ENCODE results near the gene SLC16A10.
"Not testable (repeated sequence)": the region's sequence is repeated elsewhere in the genome, so short reads cannot be mapped to it uniquely, and the experiment has no call there.

The SLC16A10 gene

GRCh38 chr6:111087106-111087835 lies at the start of gene SLC16A10:
SLC16A10 (plus strand) TSS chr6:111087503; CDS start chr6:111087753, 250 bp downstream.
- peak; percentile 88 for DNase-seq

GRCh38 chr6:111038534-111039252 lies 48.6 kb upstream of the SLC16A10 start:
- no peak for DNase-seq

DNA sequence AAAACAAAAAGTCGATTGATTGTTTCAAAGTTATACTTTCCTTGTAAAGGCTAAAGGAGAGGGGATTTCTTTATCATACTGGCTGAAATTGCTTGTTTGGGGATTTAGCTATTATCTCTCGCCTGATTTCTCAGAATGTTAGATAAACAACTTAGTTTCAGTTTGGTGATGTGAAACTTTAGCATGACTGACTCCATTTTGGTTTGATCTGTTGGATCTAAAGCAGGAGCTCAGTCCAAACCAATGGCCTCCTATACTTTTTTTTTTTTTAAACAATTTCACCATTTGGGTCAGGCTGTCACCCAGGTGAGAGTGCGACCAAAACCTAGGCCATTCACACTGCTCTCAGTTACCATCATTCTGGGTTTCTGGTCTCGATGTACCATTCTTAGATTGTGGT lies 45.4 kb upstream of the SLC16A10 start:
- no peak for DNase-seq

DNA sequence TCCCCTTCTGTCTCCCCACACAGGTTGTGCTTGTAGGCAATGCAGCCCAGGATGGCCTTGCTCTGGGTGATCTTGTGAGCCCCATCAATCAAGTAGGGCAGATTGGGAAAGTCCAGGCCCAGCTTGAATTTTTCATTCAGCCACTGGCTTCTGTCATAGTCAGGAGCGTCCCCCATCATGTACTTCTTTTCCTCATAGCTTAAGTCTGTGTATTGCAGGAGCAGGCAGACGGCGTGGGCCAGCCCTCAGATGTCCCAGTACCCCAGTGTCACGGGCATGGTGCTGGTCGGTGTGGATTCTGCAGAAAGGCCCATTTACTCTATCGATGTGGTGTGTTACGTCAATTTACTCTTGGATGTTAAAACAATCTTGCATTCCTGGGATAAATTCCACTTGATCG lies 40.1 kb upstream of the SLC16A10 start:
- no peak for DNase-seq

- DNase-seq, result no peak
These were observed 36.9 kb upstream of the SLC16A10 start for GRCh38 chr6:111050261-111051023.

GRCh38 chr6:111052171-111052570 lies 35.1 kb upstream of the SLC16A10 start:
- DNase-seq, result no peak

DNA sequence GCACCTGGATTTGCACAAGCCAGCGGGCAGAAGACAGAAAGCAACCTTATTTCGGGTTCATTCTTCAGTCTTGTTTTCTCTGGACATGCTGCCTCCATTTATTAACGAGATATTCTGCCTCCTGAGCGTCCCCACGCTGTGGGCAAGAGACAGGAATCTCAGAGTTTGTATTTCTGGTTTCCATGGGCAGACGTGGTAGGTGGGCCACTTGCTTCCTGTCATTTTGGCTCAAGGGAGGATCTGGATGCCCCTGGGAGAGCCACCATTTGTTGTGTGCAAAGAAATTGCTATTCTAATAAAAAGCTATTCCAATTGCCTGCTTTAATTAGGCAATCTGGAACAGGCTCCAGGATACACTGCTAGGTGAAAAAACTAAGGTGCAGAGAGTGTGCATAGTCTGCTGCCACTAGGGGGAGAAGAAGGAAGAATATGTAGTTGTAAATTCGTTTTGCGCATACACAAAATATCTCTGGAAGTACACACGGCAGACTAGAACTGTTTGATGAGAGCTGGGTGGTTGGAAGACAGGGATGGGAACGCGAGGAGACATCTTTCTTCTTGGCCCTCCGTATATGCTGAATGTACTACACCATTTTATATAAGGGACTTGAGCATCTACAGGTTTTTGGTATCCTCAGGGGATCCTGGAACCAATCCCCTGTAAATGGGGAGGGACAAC lies 30.1 kb upstream of the SLC16A10 start:
- peak; percentile 20 for DNase-seq

- DNase-seq, result no peak
These were observed 25.8 kb upstream of the SLC16A10 start for GRCh38 chr6:111061508-111061907.

- not testable (repeated sequence) for DNase-seq
These were observed 25.3 kb upstream of the SLC16A10 start for GRCh38 chr6:111061985-111062384.

DNA sequence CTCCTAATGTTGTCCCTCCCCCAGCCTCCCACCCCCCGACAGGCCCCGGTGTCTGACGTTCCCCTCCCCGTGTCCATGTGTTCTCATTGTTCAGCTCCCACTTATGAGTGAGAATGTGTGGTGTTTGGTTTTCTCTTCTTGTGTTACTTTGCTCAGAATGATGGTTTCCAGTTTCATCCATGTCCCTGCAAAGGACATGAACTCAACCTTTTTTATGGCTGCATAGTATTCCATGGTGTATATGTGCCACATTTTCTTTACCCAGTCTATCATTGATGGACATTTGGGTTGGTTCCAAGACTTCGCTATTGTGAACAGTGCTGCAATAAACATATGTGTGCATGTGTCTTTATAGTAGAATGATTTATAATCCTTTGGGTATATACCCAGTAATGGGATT lies 24.4 kb upstream of the SLC16A10 start:
- not testable (repeated sequence) for DNase-seq

DNA sequence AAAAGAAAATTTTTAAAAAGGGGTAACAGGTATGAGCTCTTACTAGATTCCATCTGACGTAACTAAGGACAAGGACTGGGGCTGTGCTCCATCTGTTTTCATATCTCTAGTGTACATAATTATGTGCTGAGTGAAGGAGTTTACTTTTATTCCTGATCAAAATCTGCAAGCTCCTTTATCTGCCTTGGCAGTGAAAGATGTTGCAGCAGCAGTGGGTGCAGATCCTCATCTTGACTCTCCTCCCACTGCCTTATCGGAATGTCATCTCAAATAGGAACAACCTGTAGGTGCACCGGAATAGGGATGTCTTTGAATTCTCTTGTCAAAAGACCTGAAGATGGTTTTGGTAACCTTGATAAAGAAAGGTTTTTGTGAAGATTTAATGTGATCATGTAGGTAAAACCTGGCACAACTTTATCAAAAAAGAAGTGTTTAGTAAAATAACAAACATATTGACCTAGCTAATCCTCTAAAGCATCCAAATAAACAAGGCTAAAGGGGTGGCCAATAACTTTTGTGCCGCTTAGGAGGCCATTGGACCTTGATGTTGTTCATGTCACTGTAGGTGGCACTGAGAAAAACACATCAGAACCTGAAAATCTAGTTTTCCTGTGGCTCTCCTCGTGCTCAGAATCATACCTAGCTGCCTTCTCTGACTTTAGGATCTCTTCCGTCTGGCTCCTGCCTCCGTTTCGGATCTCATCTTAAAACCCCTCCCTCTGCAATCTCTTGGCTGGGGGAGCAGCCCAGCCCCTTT lies 19.0 kb upstream of the SLC16A10 start:
- DNase-seq, result no peak

DNA sequence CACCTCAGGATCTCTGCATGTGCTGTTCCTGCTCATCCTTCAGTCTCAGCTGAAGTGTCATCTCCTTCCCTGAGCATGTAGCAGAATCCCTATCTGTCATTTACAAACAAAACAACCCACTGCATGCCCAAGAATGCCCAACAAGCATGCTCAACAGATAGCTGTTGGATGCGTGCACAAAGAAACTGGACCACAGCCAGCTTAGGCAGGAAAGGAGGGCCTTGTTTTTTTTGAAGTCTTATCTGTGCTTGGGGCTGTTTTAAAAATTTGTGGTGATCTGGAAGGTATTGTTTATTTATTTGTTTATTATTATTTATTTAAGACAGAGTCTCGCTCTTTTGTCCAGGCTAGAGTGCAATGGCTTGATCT lies 18.5 kb upstream of the SLC16A10 start:
- no peak for DNase-seq

DNA sequence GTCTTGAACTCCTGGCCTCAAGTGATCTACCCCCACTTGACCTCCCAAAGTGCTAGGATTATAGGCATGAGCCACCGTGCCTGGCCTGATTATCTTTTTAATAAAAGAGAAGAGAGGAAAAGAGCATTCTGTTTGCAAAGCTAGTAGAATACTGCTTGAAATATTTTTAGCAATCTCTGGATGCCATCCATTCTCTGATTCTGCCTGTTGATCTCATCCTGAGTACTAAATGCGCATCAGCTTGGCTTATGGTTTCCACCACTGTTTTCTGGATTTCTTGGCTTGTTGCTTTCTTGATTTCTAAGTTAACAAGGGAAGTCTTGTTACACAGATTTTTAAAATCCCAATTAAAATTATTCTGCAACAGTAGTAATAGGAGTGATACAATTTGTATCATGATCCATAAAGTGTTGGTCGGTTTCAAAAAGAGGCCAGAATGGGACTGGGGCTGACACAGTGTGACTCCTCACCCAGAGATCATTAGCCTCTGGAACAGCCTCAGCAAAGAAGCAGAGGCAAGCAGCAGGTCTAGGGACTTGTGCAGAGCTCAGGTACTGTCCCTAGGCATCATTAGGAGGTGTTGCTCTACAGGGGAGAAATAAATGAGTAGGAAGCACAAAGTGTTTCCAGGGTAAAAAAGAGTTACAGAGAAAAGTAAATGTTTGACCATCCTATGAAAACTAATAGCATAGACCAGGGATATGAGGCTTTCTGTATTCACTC lies 17.8 kb upstream of the SLC16A10 start:
- DNase-seq, result no peak

- no peak for DNase-seq
These were observed 16.9 kb upstream of the SLC16A10 start for GRCh38 chr6:111070105-111071005.

GRCh38 chr6:111072801-111073360 lies 14.4 kb upstream of the SLC16A10 start:
- no peak for DNase-seq

DNA sequence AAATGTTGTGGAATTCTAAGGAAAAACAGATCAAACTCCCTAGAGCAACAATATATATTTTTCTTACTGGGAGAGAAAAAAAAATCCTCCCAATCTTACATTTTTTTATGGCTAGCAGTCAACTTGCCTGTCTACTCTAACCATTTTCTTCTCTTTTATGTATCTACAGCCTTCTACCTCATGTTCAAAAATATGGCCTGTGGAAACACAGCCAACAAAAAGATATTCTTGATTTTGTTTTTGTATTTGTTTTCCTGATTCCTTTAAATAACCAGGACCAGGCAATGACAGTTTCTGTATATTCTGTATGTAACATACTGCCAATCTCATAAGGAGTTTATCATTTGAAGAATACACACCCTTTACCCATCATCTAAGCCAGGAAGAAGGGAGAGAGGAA lies 13.0 kb upstream of the SLC16A10 start:
- DNase-seq, result no peak

GRCh38 chr6:111076024-111076695 lies 11.1 kb upstream of the SLC16A10 start:
- DNase-seq, result no peak

DNA sequence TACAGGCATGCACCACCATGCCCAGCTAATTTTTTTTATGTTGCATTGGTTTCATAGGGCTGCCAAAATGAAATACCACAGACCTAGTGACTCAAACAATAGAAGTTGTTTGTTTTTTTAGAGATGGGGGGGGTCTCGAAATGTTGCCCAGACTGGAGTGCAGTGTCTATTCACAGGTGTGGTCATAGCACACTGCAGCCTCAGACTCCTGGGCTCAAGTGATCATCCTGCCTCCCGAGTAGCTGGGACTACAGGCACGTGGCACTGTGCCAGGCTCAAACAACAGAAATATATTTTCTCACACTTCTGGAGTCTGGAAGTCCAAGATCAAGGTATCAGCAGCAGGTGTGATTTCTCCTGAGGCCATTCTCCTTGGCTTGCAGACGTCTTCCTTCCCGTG lies 6.6 kb upstream of the SLC16A10 start:
- DNase-seq, result no peak

DNA sequence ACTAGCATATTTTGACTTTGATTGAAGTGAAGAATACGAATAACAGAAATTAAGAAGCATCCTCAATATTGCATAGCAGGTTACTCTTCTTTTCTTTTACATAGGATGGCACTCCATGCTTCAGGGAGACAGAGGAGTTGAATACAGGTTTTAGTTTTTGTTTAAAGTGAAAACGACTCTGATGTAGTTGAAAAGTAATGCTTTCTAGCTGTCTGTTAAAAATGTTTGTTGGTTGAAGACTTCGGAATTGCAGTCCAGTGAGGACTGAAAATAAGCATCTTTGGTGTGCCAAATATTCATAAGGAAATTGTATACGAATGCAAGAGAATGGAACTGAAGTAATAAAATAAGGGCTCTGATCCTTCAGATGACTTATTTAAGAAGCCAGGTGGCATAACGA lies 618 bp upstream of the SLC16A10 start:
- no peak for DNase-seq

Measured in activated naive CD4-positive, alpha-beta T cell treated with anti-CD3 and anti-CD28 coated beads, Interleukin-2, amount 50 U/mL, for 16 hours (primary cell).